H1 (cell line): ENCODE measurements around the gene GALK1. TPM values are rescaled to one million over a fixed set of nuclear protein-coding genes. Genes with fewer than 3 reads are reported as not detected.

Source experiments
- CTCF ChIA-PET: fragments of 300-600 bp; sonication (Branson Sonifier 250); formaldehyde crosslinking; loops from one replicate; lab custom pipeline; 2021; ENCODE audit not compliant: partially characterized antibody; lab: Charles Lee
- POLR2A ChIA-PET: fragments of 300-600 bp; sonication (Branson Sonifier 250); formaldehyde crosslinking; loops from one replicate; lab custom pipeline; 2021; ENCODE audit warnings: inconsistent platforms; ENCODE audit not compliant: partially characterized antibody; lab: Charles Lee
- DNase-seq, 2 experiments: peaks; one replicate each; pipeline versions ENCODE4 v3.0.0 to v3.0.0-alpha.2; 2010 to 2022; ENCODE audit warnings: low spot score in 2 of 2, low read depth in 1 of 2, mixed read lengths in 1 of 2
- FAIRE-seq: peaks from 2 replicates; lab custom pipeline; 2011; peaks lifted over from hg19 to GRCh38; lab: Jason Lieb, UNC
- H2AFZ ChIP-seq: 2 replicates; pipeline ENCODE4 v1.8.1; 2012; ENCODE audit warnings: low read length, inconsistent platforms
- H2AK5ac ChIP-seq: 2 replicates; pipeline ENCODE4 v1.6.1; 2013; ENCODE audit warnings: low read depth, low read length
- H2BK120ac ChIP-seq: replicated peaks from 2 replicates; pipeline ENCODE3; 2013; ENCODE audit warnings: low read depth, low read length, inconsistent platforms
- H2BK12ac ChIP-seq: 2 replicates; pipeline ENCODE4 v1.6.1; 2013; ENCODE audit warnings: low read depth, low read length
- H2BK15ac ChIP-seq: 2 replicates; pipeline ENCODE4 v1.6.1; 2013; ENCODE audit warnings: low read length
- H2BK20ac ChIP-seq: 2 replicates; pipeline ENCODE4 v1.6.1; 2013; ENCODE audit warnings: low read length
- H2BK5ac ChIP-seq: 2 replicates; pipeline ENCODE4 v1.6.1; 2013; ENCODE audit warnings: low read depth, low read length
- H3K14ac ChIP-seq: 2 replicates; pipeline ENCODE4 v1.6.1; 2013; ENCODE audit warnings: inconsistent platforms; ENCODE audit not compliant: insufficient read length
- H3K18ac ChIP-seq: 2 replicates; pipeline ENCODE4 v1.6.1; 2013; ENCODE audit warnings: low read length; ENCODE audit errors: extremely low read depth
- H3K23ac ChIP-seq: 2 replicates; pipeline ENCODE4 v1.6.1; 2013; ENCODE audit warnings: inconsistent platforms; ENCODE audit not compliant: insufficient read length
- H3K23me2 ChIP-seq: 2 replicates; pipeline ENCODE4 v1.6.1; 2013; ENCODE audit warnings: low read depth, low read length
- H3K27ac ChIP-seq: 2 replicates; pipeline ENCODE4 v1.6.1; 2011; ENCODE audit warnings: low read depth, low read length, inconsistent platforms
- H3K27me3 ChIP-seq, 4 experiments: replicated peaks in 1 of 4; 1 replicate in 1 of 4; 2 replicates in 3 of 4; pipeline versions ENCODE4 v1.6.1 to v1.8.1; 2011 to 2013; ENCODE audit warnings: low read length in 3 of 4, mild to moderate bottlenecking in 3 of 4, inconsistent platforms in 2 of 4, mixed read lengths in 2 of 4, moderate library complexity in 1 of 4; ENCODE audit not compliant: control insufficient read depth in 3 of 4, insufficient read depth in 3 of 4; ENCODE audit errors: extremely low read depth in 1 of 4
- H3K36me3 ChIP-seq, 4 experiments: 2 replicates each; pipeline versions ENCODE4 v1.6.1 to v1.8.1; 2011 to 2013; ENCODE audit warnings: mild to moderate bottlenecking in 4 of 4, low read length in 3 of 4, moderate library complexity in 2 of 4, control low read depth in 1 of 4, inconsistent platforms in 1 of 4; ENCODE audit not compliant: insufficient read depth in 4 of 4, control insufficient read depth in 2 of 4
- H3K4ac ChIP-seq: replicated peaks from 2 replicates; pipeline ENCODE3; 2013; ENCODE audit warnings: low read length, low read depth, mixed read lengths, inconsistent platforms; ENCODE audit not compliant: insufficient read length
- H3K4me1 ChIP-seq, 4 experiments: replicated peaks in 1 of 4; 1 replicate in 1 of 4; 2 replicates in 3 of 4; pipeline versions ENCODE4 v1.6.1 to v1.8.1; 2011 to 2013; ENCODE audit warnings: low read length in 3 of 4, inconsistent platforms in 2 of 4, mixed read lengths in 1 of 4; ENCODE audit not compliant: insufficient read depth in 4 of 4, control insufficient read depth in 3 of 4
- H3K4me2 ChIP-seq, 2 experiments: 2 replicates each; pipeline versions ENCODE4 v1.6.1 to v1.8.1; 2011 to 2013; ENCODE audit warnings: low read depth in 2 of 2, low read length in 2 of 2, control low read depth in 1 of 2, inconsistent platforms in 1 of 2, mild to moderate bottlenecking in 1 of 2; ENCODE audit not compliant: insufficient read depth in 1 of 2
- H3K4me3 ChIP-seq, 4 experiments: fragments of 200-600, 300-600 bp in 1 of 4; sonication (generic), shearing (Covaris generic), sonication (Bioruptor Twin) in 1 of 4; 2 replicates each; pipeline versions ENCODE4 v1.5.1 to v1.8.1; 2011 to 2016; ENCODE audit warnings: low read length in 4 of 4, low read depth in 3 of 4, control low read depth in 2 of 4, inconsistent platforms in 2 of 4, mild to moderate bottlenecking in 2 of 4, mixed read lengths in 1 of 4, moderate library complexity in 1 of 4; ENCODE audit not compliant: insufficient read depth in 2 of 4; ENCODE audit errors: extremely low read depth in 1 of 4
- H3K56ac ChIP-seq: replicated peaks from 2 replicates; pipeline ENCODE3; 2013; ENCODE audit warnings: low read depth, mild to moderate bottlenecking, mixed read lengths, low read length, inconsistent platforms; ENCODE audit not compliant: insufficient read length
- H3K79me1 ChIP-seq: 2 replicates; pipeline ENCODE4 v1.6.1; 2013; ENCODE audit warnings: low read depth, low read length, control low read depth
- H3K79me2 ChIP-seq, 2 experiments: 2 replicates each; pipeline versions ENCODE4 v1.6.1 to v1.8.1; 2012 to 2013; ENCODE audit warnings: low read length in 2 of 2, mild to moderate bottlenecking in 2 of 2, inconsistent platforms in 1 of 2; ENCODE audit not compliant: insufficient read depth in 2 of 2, control insufficient read depth in 1 of 2
- H3K9ac ChIP-seq, 4 experiments: replicated peaks in 1 of 4; 1 replicate in 1 of 4; 2 replicates in 3 of 4; pipeline versions ENCODE4 v1.6.1 to v1.8.1; 2011 to 2013; ENCODE audit warnings: low read depth in 3 of 4, low read length in 3 of 4, control low read depth in 2 of 4, mild to moderate bottlenecking in 2 of 4, moderate library complexity in 2 of 4, inconsistent platforms in 1 of 4; ENCODE audit errors: extremely low read depth in 1 of 4
- H3K9me3 ChIP-seq, 2 experiments: 2 replicates each; pipeline versions ENCODE4 v1.6.1 to v1.8.1; 2012 to 2013; ENCODE audit warnings: mild to moderate bottlenecking in 2 of 2, moderate library complexity in 2 of 2, control low read depth in 1 of 2, inconsistent platforms in 1 of 2, low read depth in 1 of 2, low read length in 1 of 2, mixed read lengths in 1 of 2; ENCODE audit not compliant: insufficient read depth in 2 of 2
- H4K20me1 ChIP-seq, 2 experiments: replicated peaks in 1 of 2; 2 replicates each; pipeline versions ENCODE3 to v1.8.1; 2011 to 2013; ENCODE audit warnings: inconsistent platforms in 2 of 2, low read length in 2 of 2, mild to moderate bottlenecking in 1 of 2; ENCODE audit not compliant: insufficient read depth in 2 of 2, control insufficient read depth in 1 of 2
- H4K5ac ChIP-seq: 2 replicates; pipeline ENCODE4 v1.6.1; 2013; ENCODE audit warnings: low read length, low read depth, mixed read lengths, inconsistent platforms; ENCODE audit not compliant: insufficient read length
- H4K8ac ChIP-seq: 2 replicates; pipeline ENCODE4 v1.8.0; 2013; ENCODE audit warnings: mild to moderate bottlenecking, moderate library complexity, low read length, inconsistent platforms; ENCODE audit not compliant: insufficient read depth; ENCODE audit errors: extremely low read depth
- H4K91ac ChIP-seq: replicated peaks from 2 replicates; pipeline ENCODE3; 2013; ENCODE audit warnings: low read length, mixed read lengths, inconsistent platforms; ENCODE audit not compliant: insufficient read length
- ASH2L ChIP-seq: fragments of 200-600, 300-600 bp; sonication (generic); IDR thresholded peaks from one replicate; pipeline ENCODE4 v1.7.1; 2017; ENCODE audit warnings: low read length
- BCL11A ChIP-seq, 2 experiments: IDR thresholded peaks; one replicate each; pipeline ENCODE4 v1.6.1; 2011; ENCODE audit warnings: low read depth in 2 of 2, low read length in 2 of 2, mild to moderate bottlenecking in 2 of 2
- BRCA1 ChIP-seq: IDR thresholded peaks from 2 replicates; pipeline ENCODE4 v1.6.1; 2012; ENCODE audit warnings: low read depth, low read length, improper control_type of control experiment
- CTBP2 ChIP-seq: IDR thresholded peaks from 2 replicates; pipeline ENCODE4 v1.7.0; 2011; ENCODE audit warnings: borderline replicate concordance, mild to moderate bottlenecking, moderate library complexity, mixed read lengths, low read length; ENCODE audit not compliant: insufficient read depth, insufficient read length
- POU5F1 ChIP-seq: IDR thresholded peaks from 2 replicates; pipeline ENCODE4 v1.6.1; 2011; ENCODE audit warnings: low read depth, mild to moderate bottlenecking, low read length, moderate library complexity
- SAP30 ChIP-seq: fragments of 300-600 bp; sonication (generic); IDR thresholded peaks from 2 replicates; pipeline ENCODE4 v1.7.1; 2012; ENCODE audit warnings: low read length, moderate library complexity, mild to moderate bottlenecking, inconsistent platforms; ENCODE audit not compliant: insufficient read depth, insufficient replicate concordance
- TAF7 ChIP-seq: optimal IDR thresholded peaks from 2 replicates; pipeline ENCODE3; 2011; ENCODE audit warnings: low read depth, mild to moderate bottlenecking, inconsistent platforms, low read length, moderate library complexity, borderline replicate concordance
- TCF12 ChIP-seq: IDR thresholded peaks from 2 replicates; pipeline ENCODE4 v1.6.1; 2011; ENCODE audit warnings: low read depth, mild to moderate bottlenecking, low read length
- YY1 ChIP-seq: IDR thresholded peaks from 2 replicates; pipeline ENCODE4 v1.6.1; 2011; ENCODE audit warnings: low read depth, mild to moderate bottlenecking, low read length
- WGBS, 2 experiments: shearing (Covaris generic) in 1 of 2; methylation state at CpG; one replicate each; pipeline versions ENCODE4 v1.1.6 to v1.1.7; 2013 to 2015; ENCODE audit warnings: low lambda C conversion rate in 2 of 2, mixed read lengths in 2 of 2, inconsistent platforms in 1 of 2, low coverage in 1 of 2, missing lambda C conversion rate in 1 of 2; ENCODE audit not compliant: insufficient replicate concordance in 2 of 2, insufficient coverage in 1 of 2, insufficient read length in 1 of 2; ENCODE audit errors: extremely low coverage in 1 of 2, missing lambda C conversion rate in 1 of 2; 5-methylcytosine and 5-hydroxymethylcytosine counted together
- polyA plus RNA-seq, 7 experiments: library from polyadenylated mRNA; depleted of rRNA in 3 of 7; stranded (reverse) in 5 of 7; unstranded in 2 of 7; fragments of >200 nt in 5 of 7; fragments of 200-250 nt in 2 of 7; gene quantifications; 1 replicate in 5 of 7; 2 replicates in 1 of 7; 4 replicates in 1 of 7; pipeline versions ENCODE4 v1.2.1 to v1.2.3, GENCODE V29; 2011 to 2013; ENCODE audit warnings: missing spikeins in 2 of 7, mixed read lengths in 2 of 7
- total RNA-seq: library from RNA; stranded (reverse); fragmentation: NEBNext Ultra II Directional; extraction: Animal tissue kit (Norgen Biotek cat#: 25700); gene quantifications from 2 replicates; pipeline ENCODE4 v1.2.1, GENCODE V29; 2021
- TF ChIP-seq, protein P1 (sequence below): IDR thresholded peaks from 2 replicates; pipeline ENCODE4 v1.6.1; 2011; ENCODE audit warnings: low read length, improper control_type of control experiment
- TF ChIP-seq, protein P2 (sequence below): IDR thresholded peaks from 2 replicates; pipeline ENCODE4 v1.6.1; 2011; ENCODE audit warnings: low read depth, mild to moderate bottlenecking, low read length; ENCODE audit not compliant: insufficient read depth

The GALK1 gene
- total and polyA plus RNA-seq, 2 of the 8 experiments (the other 6 are each of a cell fraction or from before 2014, with no cell fraction given): 34.1 to 47.9 TPM

DNA sequence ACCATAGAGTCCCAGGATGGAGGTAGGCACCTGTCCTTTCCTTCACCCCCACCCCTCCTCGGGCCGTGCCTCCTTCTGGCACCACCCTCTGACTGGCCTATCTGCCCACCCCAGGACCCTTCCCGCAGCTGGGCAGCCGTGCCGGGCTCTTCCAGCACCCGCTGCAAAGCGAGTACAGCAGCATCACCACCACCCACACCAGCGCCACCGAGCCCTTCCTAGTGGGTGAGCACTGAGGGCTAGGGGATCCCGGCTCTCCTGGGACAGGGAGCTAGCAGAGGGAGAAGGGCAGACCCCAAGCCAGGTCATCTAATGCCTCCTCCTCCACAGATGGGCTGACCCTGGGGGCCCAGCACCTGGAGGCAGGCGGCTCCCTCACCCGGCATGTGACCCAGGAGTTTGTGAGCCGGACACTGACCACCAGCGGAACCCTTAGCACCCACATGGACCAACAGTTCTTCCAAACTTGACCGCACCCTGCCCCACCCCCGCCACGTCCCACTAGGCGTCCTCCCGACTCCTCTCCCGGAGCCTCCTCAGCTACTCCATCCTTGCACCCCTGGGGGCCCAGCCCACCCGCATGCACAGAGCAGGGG is 7.8 kb downstream of the GALK1 start:
- CTCF ChIA-PET: interaction anchor here (0.9 to 19.5 kb wide), 5 partner anchors 5 to 167 kb away, joined by 3 to 359 read pairs (median 11); partner anchors contain the start of gene UNK
- no peak overlapping the region for H2BK12ac ChIP-seq
- 89% methylated on average over 20 of the region's 21 CpGs; no CpG with 5 or more reads in 1 of the 2 experiments for WGBS, 2 experiments
- no peaks in the 10 kb centered on the region for H3K79me1 ChIP-seq
- no peaks in the 10 kb centered on the region; the same call in 1 of the 2 replicates for H3K23me2 ChIP-seq
- POLR2A ChIA-PET: interaction anchor here (1.0 to 15.1 kb wide), 3 partner anchors 14 to 111 kb away, joined by 3 to 425 read pairs (median 3); a partner anchor contains a TSS
- H3K4me1 ChIP-seq: peaks cover 0 to 7% (median 3%) of the 10 kb centered on the region in 4 experiments; a peak in 4 of 7 replicates
- FAIRE-seq (no peak), DNase-seq (no peak)
- no peak overlapping the region for H4K5ac ChIP-seq
- H2AFZ ChIP-seq: no peak overlapping the region
- H3K9ac ChIP-seq: no peak overlapping the region
- peaks cover 0 to 4% of the 10 kb centered on the region in 2 experiments for H4K20me1 ChIP-seq
- no peak overlapping the region for H3K27ac ChIP-seq
- no peak overlapping the region for H2BK15ac ChIP-seq
- H2BK5ac ChIP-seq: no peak overlapping the region
- no peaks in the 10 kb centered on the region for H3K79me2 ChIP-seq
- no peak overlapping the region for H3K14ac ChIP-seq
- no peak overlapping the region for H4K8ac ChIP-seq
- no peak overlapping the region for H3K23ac ChIP-seq
- H2AK5ac ChIP-seq: no peak overlapping the region
- no peak overlapping the region for H3K4me3 ChIP-seq
- H2BK120ac ChIP-seq: no peak overlapping the region
- no peaks in the 10 kb centered on the region for H3K9me3 ChIP-seq
- H3K18ac ChIP-seq: no peak overlapping the region
- H3K27me3 ChIP-seq: peaks cover 0 to 2% (median 0%) of the 10 kb centered on the region in 4 experiments; a peak in 2 of 7 replicates
- H3K4me2 ChIP-seq: no peak overlapping the region
- no peak overlapping the region for H3K56ac ChIP-seq
- no peak overlapping the region for H4K91ac ChIP-seq
- no peak overlapping the region for H2BK20ac ChIP-seq
- no peaks in the 10 kb centered on the region for H3K36me3 ChIP-seq
- no peak overlapping the region for H3K4ac ChIP-seq
- no peak for TF ChIP-seq TAF7
- no peak for TF ChIP-seq SAP30
- TF ChIP-seq BRCA1: no peak
- no peak for TF ChIP-seq YY1
- TF ChIP-seq CTBP2: no peak
- no peak for TF ChIP-seq BCL11A (IDR thresholded peaks at IDR 0.05; ENCODE audit: low read depth in 2 of 2, low read length in 2 of 2)
- TF ChIP-seq TCF12: no peak
- TF ChIP-seq ASH2L: no peak
- TF ChIP-seq, protein P1, sequence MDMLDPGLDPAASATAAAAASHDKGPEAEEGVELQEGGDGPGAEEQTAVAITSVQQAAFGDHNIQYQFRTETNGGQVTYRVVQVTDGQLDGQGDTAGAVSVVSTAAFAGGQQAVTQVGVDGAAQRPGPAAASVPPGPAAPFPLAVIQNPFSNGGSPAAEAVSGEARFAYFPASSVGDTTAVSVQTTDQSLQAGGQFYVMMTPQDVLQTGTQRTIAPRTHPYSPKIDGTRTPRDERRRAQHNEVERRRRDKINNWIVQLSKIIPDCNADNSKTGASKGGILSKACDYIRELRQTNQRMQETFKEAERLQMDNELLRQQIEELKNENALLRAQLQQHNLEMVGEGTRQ: no peak
- TF ChIP-seq, protein P2, sequence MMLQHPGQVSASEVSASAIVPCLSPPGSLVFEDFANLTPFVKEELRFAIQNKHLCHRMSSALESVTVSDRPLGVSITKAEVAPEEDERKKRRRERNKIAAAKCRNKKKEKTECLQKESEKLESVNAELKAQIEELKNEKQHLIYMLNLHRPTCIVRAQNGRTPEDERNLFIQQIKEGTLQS: no peak
- no peak for TF ChIP-seq POU5F1
